BJ (cell line): ENCODE measurements around the gene CRTAC1. TPM values are rescaled to one million over a fixed set of nuclear protein-coding genes. Genes with fewer than 3 reads are reported as not detected.

Source experiments
- CTCF ChIA-PET: fragments of 350-600 bp; formaldehyde crosslinking; extraction: SDS; loops from one replicate; lab custom pipeline; 2021; ENCODE audit warnings: antibody characterized with exemption, inconsistent platforms; lab: Yijun Ruan, JAX
- POLR2A ChIA-PET: fragments of 300-600 bp; sonication (Branson Sonifier 250); formaldehyde crosslinking; extraction: SDS; loops from one replicate; lab custom pipeline; 2021; ENCODE audit warnings: antibody characterized with exemption; lab: Charles Lee
- DNase-seq: peaks from one replicate; pipeline ENCODE4 v3.0.0-alpha.2; 2011; ENCODE audit warnings: low read depth
- H3K27me3 ChIP-seq: 2 replicates; pipeline ENCODE4 v1.6.0; 2011; ENCODE audit warnings: low read length; ENCODE audit not compliant: control insufficient read depth, insufficient read depth
- H3K36me3 ChIP-seq: 2 replicates; pipeline ENCODE4 v1.5.1; 2011; ENCODE audit warnings: low read length; ENCODE audit not compliant: control insufficient read depth, insufficient read depth
- H3K4me3 ChIP-seq: 2 replicates; pipeline ENCODE4 v1.5.1; 2011; ENCODE audit warnings: low read depth, mild to moderate bottlenecking, control low read depth, low read length
- polyA plus RNA-seq: library from polyadenylated mRNA; depleted of rRNA; stranded (reverse); fragments of >200 nt; gene quantifications from 2 replicates; pipeline ENCODE4 v1.2.3, GENCODE V29; 2011
- TF ChIP-seq, protein P1 (sequence below): IDR thresholded peaks from 2 replicates; pipeline ENCODE4 v1.5.1; 2011; ENCODE audit warnings: low read depth, mild to moderate bottlenecking, control low read depth, inconsistent platforms, low read length, moderate library complexity; ENCODE audit not compliant: insufficient read depth

Gene CRTAC1
- polyA plus RNA-seq, 1 experiment: not detected

DNA sequence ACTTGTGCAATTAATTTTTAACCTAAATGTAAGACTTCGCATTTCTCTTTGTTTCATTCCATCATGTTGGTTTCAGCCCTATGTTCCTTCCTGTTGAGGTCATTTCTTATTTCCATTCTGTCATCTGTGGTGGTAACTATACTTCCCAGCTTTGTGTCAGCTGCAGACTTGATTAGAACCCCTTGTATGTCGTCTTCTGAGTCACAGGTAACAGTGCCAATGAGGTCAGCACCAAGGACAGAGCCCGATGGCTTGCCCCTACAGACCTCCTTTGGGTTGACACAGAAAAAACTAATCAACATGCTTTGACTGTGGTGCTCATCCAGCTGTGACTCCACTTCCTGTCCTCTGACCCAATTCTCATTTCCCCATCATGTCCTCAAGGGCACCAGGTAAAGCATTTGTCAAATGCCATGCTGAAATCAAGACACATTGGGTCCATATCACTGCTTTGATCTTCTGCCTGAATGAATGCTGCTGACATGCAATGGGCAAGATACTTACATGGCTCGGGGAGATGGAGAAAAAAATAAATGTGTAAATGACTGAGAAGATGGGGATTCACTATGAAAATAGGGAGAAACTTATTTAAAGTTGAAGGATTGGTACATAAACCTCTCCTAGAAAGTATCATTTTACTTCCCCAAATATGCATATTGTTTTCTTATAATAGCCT, 25.6 kb upstream of the CRTAC1 start:
- no peak for DNase-seq
- ChIA-PET CTCF (no interaction called here), POLR2A (no interaction called here)
- TF ChIP-seq, protein P1, sequence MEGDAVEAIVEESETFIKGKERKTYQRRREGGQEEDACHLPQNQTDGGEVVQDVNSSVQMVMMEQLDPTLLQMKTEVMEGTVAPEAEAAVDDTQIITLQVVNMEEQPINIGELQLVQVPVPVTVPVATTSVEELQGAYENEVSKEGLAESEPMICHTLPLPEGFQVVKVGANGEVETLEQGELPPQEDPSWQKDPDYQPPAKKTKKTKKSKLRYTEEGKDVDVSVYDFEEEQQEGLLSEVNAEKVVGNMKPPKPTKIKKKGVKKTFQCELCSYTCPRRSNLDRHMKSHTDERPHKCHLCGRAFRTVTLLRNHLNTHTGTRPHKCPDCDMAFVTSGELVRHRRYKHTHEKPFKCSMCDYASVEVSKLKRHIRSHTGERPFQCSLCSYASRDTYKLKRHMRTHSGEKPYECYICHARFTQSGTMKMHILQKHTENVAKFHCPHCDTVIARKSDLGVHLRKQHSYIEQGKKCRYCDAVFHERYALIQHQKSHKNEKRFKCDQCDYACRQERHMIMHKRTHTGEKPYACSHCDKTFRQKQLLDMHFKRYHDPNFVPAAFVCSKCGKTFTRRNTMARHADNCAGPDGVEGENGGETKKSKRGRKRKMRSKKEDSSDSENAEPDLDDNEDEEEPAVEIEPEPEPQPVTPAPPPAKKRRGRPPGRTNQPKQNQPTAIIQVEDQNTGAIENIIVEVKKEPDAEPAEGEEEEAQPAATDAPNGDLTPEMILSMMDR: no peak
- no peaks in the 10 kb centered on the region for H3K36me3 ChIP-seq
- no peak overlapping the region for H3K4me3 ChIP-seq
- H3K27me3 ChIP-seq: no peaks in the 10 kb centered on the region

DNA sequence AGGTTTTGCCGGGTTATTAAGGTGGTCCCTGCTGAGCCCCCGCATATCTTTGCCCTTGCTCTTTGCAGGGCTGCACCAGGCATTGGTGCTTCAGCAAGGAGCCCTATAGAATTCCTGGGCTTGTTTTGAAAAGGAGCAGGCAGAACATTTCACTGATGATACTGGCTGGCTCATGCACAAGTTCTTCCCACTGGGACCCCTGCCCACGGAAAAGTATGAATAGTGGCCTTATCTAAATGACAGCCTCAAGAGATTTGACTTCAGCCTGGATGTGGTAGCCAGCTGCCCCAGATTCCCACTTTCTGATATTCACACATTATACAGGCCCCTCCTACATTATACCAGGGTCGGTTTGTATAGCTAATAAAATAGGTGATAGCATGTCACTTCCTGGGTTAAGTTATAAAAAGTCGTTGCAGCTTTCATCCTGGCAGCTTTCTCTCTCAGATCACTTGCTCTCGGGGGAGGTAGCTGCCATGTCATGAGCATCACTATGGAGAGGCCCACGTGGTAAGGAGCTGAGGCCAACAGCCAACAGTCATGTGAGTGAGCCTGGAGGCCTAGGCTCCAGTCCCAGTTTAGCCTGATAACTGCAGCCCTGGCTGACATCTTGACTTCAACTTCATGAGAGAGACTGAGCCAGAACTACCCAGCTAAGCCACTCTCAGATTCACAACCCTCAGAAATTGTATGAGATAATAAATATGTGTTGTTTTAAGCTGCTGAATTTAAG, 16.8 kb upstream of the CRTAC1 start:
- TF ChIP-seq, protein P1: no peak
- ChIA-PET CTCF (interaction anchor here (0.7 to 3.9 kb wide), 7 partner anchors 10 to 132 kb away, joined by 3 to 36 read pairs (median 7); no protein-coding TSS in a partner anchor), POLR2A (no interaction called here)
- Histone ChIP-seq H3K27me3 (peaks cover 2% of the 10 kb centered on the region), H3K4me3 (no peak overlapping the region), H3K36me3 (no peaks in the 10 kb centered on the region)
- no peak for DNase-seq

DNA sequence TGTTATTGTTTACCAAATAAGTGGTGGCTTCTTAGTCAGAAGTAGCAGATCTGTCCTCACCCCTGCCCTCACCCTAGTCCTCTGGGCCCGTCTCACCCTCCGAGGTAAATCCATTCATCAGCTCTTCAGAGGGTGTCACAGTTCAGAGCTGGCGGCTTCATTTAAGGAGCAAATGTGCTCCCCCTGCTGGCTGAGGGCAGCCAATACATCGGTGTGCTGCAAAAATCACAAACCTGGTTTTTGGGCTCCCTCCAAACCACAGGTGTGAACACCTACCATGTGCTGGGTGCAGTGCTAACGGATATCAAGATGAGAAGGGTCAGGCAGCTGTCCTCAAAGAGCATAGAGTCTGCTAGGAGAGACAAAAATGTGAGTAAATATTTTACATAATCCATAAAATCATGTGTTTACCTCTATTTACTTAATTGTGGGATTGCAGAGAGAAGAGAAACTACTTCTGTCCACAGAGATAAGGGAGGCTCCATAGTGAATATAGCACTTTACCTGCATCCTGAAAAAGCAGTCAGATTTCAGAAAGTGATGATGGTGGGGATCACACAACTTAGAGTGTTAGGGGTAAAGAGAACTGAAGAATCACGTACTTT, 15.5 kb upstream of the CRTAC1 start:
- ChIA-PET POLR2A (no interaction called here), CTCF (interaction anchor here (0.6 to 3.9 kb wide), 17 partner anchors 9 to 254 kb away, joined by 3 to 36 read pairs (median 6); no protein-coding TSS in a partner anchor)
- Histone ChIP-seq H3K36me3 (no peaks in the 10 kb centered on the region), H3K4me3 (no peak overlapping the region), H3K27me3 (peaks cover 2% of the 10 kb centered on the region)
- DNase-seq: no peak
- TF ChIP-seq, protein P1: peak; percentile 92

DNA sequence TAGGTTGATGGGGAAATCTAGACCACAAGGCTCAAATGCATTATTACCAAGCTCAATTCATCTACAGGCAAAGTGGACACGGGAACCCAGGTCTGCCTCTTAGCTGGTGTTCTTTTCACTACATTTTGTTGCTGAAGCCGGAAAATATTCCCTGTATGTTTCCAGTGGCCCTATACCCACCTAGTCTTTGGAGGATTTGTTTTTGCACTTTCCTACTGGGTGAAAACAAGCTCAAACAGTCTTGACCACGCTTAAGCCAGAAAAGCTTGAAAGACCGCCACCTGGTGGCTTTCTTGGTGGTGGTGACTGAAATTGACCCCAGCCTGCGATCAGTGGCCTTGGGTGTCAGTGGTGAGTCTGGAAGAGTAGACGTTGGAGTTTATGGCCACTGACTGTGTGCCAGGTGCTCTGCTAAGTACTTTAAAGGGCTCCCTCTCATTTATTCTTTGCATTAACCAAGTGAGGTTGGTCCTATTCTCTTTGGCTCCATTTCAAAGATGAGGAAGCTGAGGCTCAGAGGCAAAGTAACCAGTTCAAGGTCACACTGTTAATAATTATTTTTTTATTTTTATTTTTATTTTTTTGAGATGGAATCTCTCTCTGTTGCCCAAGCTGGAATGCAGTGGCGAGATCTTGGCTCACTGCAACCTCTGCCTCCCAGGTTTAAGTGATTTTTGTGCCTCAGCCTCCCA, 11.1 kb upstream of the CRTAC1 start:
- Histone ChIP-seq H3K36me3 (no peaks in the 10 kb centered on the region), H3K27me3 (peaks cover 11% of the 10 kb centered on the region), H3K4me3 (no peak overlapping the region)
- POLR2A ChIA-PET: no interaction called here
- DNase-seq: no peak
- TF ChIP-seq, protein P1: peak; percentile 77
- CTCF ChIA-PET: interaction anchor here (0.6 to 4.9 kb wide), 25 partner anchors 9 to 285 kb away, joined by 3 to 70 read pairs (median 3); partner anchors contain the start of gene CRTAC1
